ENCODE results near the gene PTER.

PTER gene

GRCh38 chr10:16544099-16544498, 107.3 kb downstream of the PTER start:
- DNase-seq (ENCODE audit: low read depth in 2 of 2), result no peak

- no peak for DNase-seq (ENCODE audit: low read depth in 2 of 2)
These were observed 107.8 kb downstream of the PTER start for GRCh38 chr10:16544591-16544990.

- DNase-seq (ENCODE audit: low read depth in 2 of 2), result no peak
These were observed 108.4 kb downstream of the PTER start for GRCh38 chr10:16545116-16545736.

GRCh38 chr10:16547973-16548372, 111.2 kb downstream of the PTER start:
- no peak for DNase-seq (ENCODE audit: low read depth in 2 of 2)

GRCh38 chr10:16559236-16559773, 122.5 kb downstream of the PTER start:
- no peak for DNase-seq (ENCODE audit: low read depth in 2 of 2)

DNA sequence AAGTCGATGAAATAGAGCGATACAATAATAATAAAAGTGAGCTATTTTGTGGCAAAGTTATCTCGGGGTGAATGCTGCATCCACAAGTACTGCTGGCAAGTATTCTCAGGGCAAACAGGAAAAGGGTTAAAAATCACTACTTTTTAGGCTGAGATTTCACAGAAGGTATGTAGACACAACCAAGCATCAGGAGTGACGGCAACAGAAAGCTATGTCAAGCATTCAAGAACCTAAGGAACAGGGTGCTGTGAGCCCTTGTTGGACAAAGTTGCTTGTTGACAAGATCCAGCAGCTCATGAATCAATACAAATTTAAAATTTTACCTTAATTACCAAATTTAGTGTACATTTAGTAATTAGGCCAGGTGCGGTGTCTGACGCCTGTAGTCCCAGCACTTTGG, 126.1 kb downstream of the PTER start:
- DNase-seq (ENCODE audit: low read depth in 2 of 2), result no peak

Measured in stimulated activated CD8-positive, alpha-beta memory T cell treated with anti-CD3 and anti-CD28 coated beads, Interleukin-7, amount 100 ng/mL, for 4 hours (primary cell).